ENCODE measurements around the gene PAK6. TPM values are rescaled to one million over a fixed set of nuclear protein-coding genes. Genes with fewer than 3 reads are reported as not detected.

Gene PAK6
- total and polyA plus RNA-seq, 9 of the 15 experiments (the other 6 are each of a cell fraction or from before 2014, with no cell fraction given), result 0.03 to 0.74 (median 0.16) TPM; not detected in 2

GRCh38 chr15:40274350-40275274 lies 35.7 kb downstream of the PAK6 start (continued):
- TF ChIP-seq OTX1 (CRISPR knock-in tag; IDR thresholded peaks at IDR 0.05), result no peak
- TF ChIP-seq ZBED1 (IDR thresholded peaks at IDR 0.05), result no peak
- no peak for TF ChIP-seq ZBTB1 (CRISPR knock-in tag; IDR thresholded peaks at IDR 0.05; ENCODE audit: borderline replicate concordance, low read depth)
- TF ChIP-seq HES1 (IDR thresholded peaks at IDR 0.05; ENCODE audit: low read depth), result no peak
- TF ChIP-seq ZNF41 (CRISPR knock-in tag; conservative IDR thresholded peaks at IDR 0.05), result no peak
- TF ChIP-seq ZNF764 (CRISPR knock-in tag; IDR thresholded peaks at IDR 0.05; ENCODE audit: low read depth), result no peak
- no peak for TF ChIP-seq SRSF3 (IDR thresholded peaks at IDR 0.05; ENCODE audit: insufficient read depth, low read length)
- TF ChIP-seq KAT7 (CRISPR knock-in tag; IDR thresholded peaks at IDR 0.05; ENCODE audit: borderline replicate concordance), result no peak
- TF ChIP-seq CEBPB (tag; IDR thresholded peaks at IDR 0.05), result no peak
- TF ChIP-seq, protein P1, sequence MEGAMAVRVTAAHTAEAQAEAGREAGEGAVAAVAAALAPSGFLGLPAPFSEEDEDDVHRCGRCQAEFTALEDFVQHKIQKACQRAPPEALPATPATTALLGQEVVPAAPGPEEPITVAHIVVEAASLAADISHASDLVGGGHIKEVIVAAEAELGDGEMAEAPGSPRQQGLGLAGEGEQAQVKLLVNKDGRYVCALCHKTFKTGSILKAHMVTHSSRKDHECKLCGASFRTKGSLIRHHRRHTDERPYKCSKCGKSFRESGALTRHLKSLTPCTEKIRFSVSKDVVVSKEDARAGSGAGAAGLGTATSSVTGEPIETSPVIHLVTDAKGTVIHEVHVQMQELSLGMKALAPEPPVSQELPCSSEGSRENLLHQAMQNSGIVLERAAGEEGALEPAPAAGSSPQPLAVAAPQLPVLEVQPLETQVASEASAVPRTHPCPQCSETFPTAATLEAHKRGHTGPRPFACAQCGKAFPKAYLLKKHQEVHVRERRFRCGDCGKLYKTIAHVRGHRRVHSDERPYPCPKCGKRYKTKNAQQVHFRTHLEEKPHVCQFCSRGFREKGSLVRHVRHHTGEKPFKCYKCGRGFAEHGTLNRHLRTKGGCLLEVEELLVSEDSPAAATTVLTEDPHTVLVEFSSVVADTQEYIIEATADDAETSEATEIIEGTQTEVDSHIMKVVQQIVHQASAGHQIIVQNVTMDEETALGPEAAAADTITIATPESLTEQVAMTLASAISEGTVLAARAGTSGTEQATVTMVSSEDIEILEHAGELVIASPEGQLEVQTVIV (CRISPR knock-in tag; IDR thresholded peaks at IDR 0.05; ENCODE audit: borderline replicate concordance), result no peak
- no peak for TF ChIP-seq HIVEP1 (CRISPR knock-in tag; IDR thresholded peaks at IDR 0.05)
- TF ChIP-seq, protein P2, sequence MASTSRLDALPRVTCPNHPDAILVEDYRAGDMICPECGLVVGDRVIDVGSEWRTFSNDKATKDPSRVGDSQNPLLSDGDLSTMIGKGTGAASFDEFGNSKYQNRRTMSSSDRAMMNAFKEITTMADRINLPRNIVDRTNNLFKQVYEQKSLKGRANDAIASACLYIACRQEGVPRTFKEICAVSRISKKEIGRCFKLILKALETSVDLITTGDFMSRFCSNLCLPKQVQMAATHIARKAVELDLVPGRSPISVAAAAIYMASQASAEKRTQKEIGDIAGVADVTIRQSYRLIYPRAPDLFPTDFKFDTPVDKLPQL (IDR thresholded peaks at IDR 0.05; ENCODE audit: extremely low read depth, insufficient read length), result no peak
- TF ChIP-seq RNF219 (CRISPR knock-in tag; IDR thresholded peaks at IDR 0.05), result no peak
- TF ChIP-seq, protein P3, sequence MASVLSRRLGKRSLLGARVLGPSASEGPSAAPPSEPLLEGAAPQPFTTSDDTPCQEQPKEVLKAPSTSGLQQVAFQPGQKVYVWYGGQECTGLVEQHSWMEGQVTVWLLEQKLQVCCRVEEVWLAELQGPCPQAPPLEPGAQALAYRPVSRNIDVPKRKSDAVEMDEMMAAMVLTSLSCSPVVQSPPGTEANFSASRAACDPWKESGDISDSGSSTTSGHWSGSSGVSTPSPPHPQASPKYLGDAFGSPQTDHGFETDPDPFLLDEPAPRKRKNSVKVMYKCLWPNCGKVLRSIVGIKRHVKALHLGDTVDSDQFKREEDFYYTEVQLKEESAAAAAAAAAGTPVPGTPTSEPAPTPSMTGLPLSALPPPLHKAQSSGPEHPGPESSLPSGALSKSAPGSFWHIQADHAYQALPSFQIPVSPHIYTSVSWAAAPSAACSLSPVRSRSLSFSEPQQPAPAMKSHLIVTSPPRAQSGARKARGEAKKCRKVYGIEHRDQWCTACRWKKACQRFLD (CRISPR knock-in tag; IDR thresholded peaks at IDR 0.05), result no peak
- TF ChIP-seq MECOM (CRISPR knock-in tag; IDR thresholded peaks at IDR 0.05), result no peak
- TF ChIP-seq SETDB1 (IDR thresholded peaks at IDR 0.05; ENCODE audit: low read length), result no peak
- no peak for TF ChIP-seq SRSF9 (IDR thresholded peaks at IDR 0.05; ENCODE audit: borderline replicate concordance, low read depth, low read length)
- no peak for TF ChIP-seq ZNF449 (CRISPR knock-in tag; IDR thresholded peaks at IDR 0.05)

All from K562 (cell line).